H9 (cell line): ENCODE data around the gene RPS6KA6. TPM values are rescaled to one million over a fixed set of nuclear protein-coding genes. Genes with fewer than 3 reads are reported as not detected.

Experiments
- DNase-seq: peaks from one replicate; pipeline ENCODE4 v3.0.0-alpha.2; 2017
- H2AFZ ChIP-seq: one replicate; pipeline ENCODE4 v1.6.1; 2013; ENCODE audit warnings: mild to moderate bottlenecking, low read length, control low read depth, moderate library complexity
- H2AK5ac ChIP-seq: 2 replicates; pipeline ENCODE4 v1.6.1; 2013; ENCODE audit warnings: low read length, control low read depth, mixed read lengths; ENCODE audit not compliant: insufficient read length
- H2BK120ac ChIP-seq: one replicate; pipeline ENCODE4 v1.6.1; 2013; ENCODE audit warnings: low read depth, mild to moderate bottlenecking, low read length, control low read depth, inconsistent platforms; ENCODE audit not compliant: poor library complexity, severe bottlenecking
- H2BK12ac ChIP-seq: 2 replicates; pipeline ENCODE4 v1.6.1; 2013; ENCODE audit warnings: low read length, control low read depth, mixed read lengths, low read depth; ENCODE audit not compliant: insufficient read length
- H2BK15ac ChIP-seq: 2 replicates; pipeline ENCODE4 v1.6.1; 2013; ENCODE audit warnings: low read depth, low read length, control low read depth
- H2BK20ac ChIP-seq: one replicate; pipeline ENCODE4 v1.6.1; 2013; ENCODE audit warnings: low read depth, mild to moderate bottlenecking, low read length, control low read depth, inconsistent platforms; ENCODE audit not compliant: poor library complexity, severe bottlenecking
- H2BK5ac ChIP-seq: 2 replicates; pipeline ENCODE4 v1.6.1; 2013; ENCODE audit warnings: low read length, control low read depth, mixed read lengths; ENCODE audit not compliant: insufficient read length
- H3K14ac ChIP-seq: 2 replicates; pipeline ENCODE4 v1.6.1; 2013; ENCODE audit warnings: low read length, control low read depth; ENCODE audit not compliant: insufficient read depth
- H3K18ac ChIP-seq: 2 replicates; pipeline ENCODE4 v1.6.1; 2013; ENCODE audit warnings: low read depth, mild to moderate bottlenecking, mixed read lengths, low read length, control low read depth; ENCODE audit not compliant: insufficient read length
- H3K23ac ChIP-seq: 2 replicates; pipeline ENCODE4 v1.6.1; 2013; ENCODE audit warnings: low read length, control low read depth, mixed read lengths, low read depth; ENCODE audit not compliant: insufficient read length
- H3K23me2 ChIP-seq: 2 replicates; pipeline ENCODE4 v1.6.1; 2013; ENCODE audit warnings: low read depth, mild to moderate bottlenecking, mixed read lengths, low read length, control low read depth; ENCODE audit not compliant: insufficient read length, poor library complexity, severe bottlenecking
- H3K27ac ChIP-seq: 2 replicates; pipeline ENCODE4 v1.5.1; 2013; ENCODE audit warnings: low read length, control low read depth, mixed read lengths, low read depth; ENCODE audit not compliant: insufficient read length
- H3K27me3 ChIP-seq: 2 replicates; pipeline ENCODE4 v1.6.1; 2013; ENCODE audit warnings: low read length, control low read depth, inconsistent platforms; ENCODE audit not compliant: insufficient read depth
- H3K4ac ChIP-seq: 2 replicates; pipeline ENCODE4 v1.6.1; 2013; ENCODE audit warnings: low read depth, mild to moderate bottlenecking, control low read depth, inconsistent platforms, low read length, moderate library complexity
- H3K4me1 ChIP-seq: 2 replicates; pipeline ENCODE4 v1.6.1; 2013; ENCODE audit warnings: low read length, control low read depth, inconsistent platforms; ENCODE audit not compliant: insufficient read depth
- H3K4me2 ChIP-seq: 2 replicates; pipeline ENCODE4 v1.6.1; 2013; ENCODE audit warnings: low read length, control low read depth, mixed read lengths; ENCODE audit not compliant: insufficient read length, insufficient read depth
- H3K56ac ChIP-seq: 2 replicates; pipeline ENCODE4 v1.6.1; 2013; ENCODE audit warnings: low read depth, mild to moderate bottlenecking, mixed read lengths, low read length, control low read depth; ENCODE audit not compliant: insufficient read length
- H3K79me1 ChIP-seq: 2 replicates; pipeline ENCODE4 v1.6.1; 2013; ENCODE audit warnings: low read depth, mild to moderate bottlenecking, moderate library complexity, low read length, control low read depth, inconsistent platforms; ENCODE audit not compliant: insufficient read depth, poor library complexity, severe bottlenecking
- H3K79me2 ChIP-seq: 2 replicates; pipeline ENCODE4 v1.6.1; 2013; ENCODE audit warnings: low read length, control low read depth, inconsistent platforms; ENCODE audit not compliant: insufficient read depth
- H3K9ac ChIP-seq: 2 replicates; pipeline ENCODE4 v1.6.1; 2013; ENCODE audit warnings: low read length, control low read depth, mixed read lengths; ENCODE audit not compliant: insufficient read length; ENCODE audit errors: extremely low read depth
- H3K9me3 ChIP-seq: one replicate; pipeline ENCODE4 v1.6.1; 2013; ENCODE audit warnings: low read depth, low read length, inconsistent platforms; ENCODE audit not compliant: control insufficient read depth
- H3T11ph ChIP-seq: one replicate; pipeline ENCODE4 v1.6.1; 2013; ENCODE audit warnings: mild to moderate bottlenecking, low read length, control low read depth, inconsistent platforms
- H4K20me1 ChIP-seq: one replicate; pipeline ENCODE4 v1.6.1; 2013; ENCODE audit not compliant: control insufficient read depth, insufficient read length, insufficient read depth
- H4K5ac ChIP-seq: 2 replicates; pipeline ENCODE4 v1.6.1; 2013; ENCODE audit warnings: low read depth, mild to moderate bottlenecking, mixed read lengths, low read length, control low read depth; ENCODE audit not compliant: insufficient read length
- H4K8ac ChIP-seq: replicated peaks from 2 replicates; pipeline ENCODE4 v1.6.1; 2013; ENCODE audit warnings: low read length, control low read depth, mixed read lengths, low read depth; ENCODE audit not compliant: insufficient read length
- H4K91ac ChIP-seq: 2 replicates; pipeline ENCODE4 v1.6.1; 2013; ENCODE audit warnings: low read depth, mild to moderate bottlenecking, moderate library complexity, mixed read lengths, low read length, control low read depth; ENCODE audit not compliant: insufficient read length
- H3K27ac Mint-ChIP-seq, 3 experiments: 2 replicates in 2 of 3; 3 replicates in 1 of 3; pipeline ENCODE4 v1.8.0; 2020 to 2021; ENCODE audit warnings: mixed read lengths in 3 of 3, mild to moderate bottlenecking in 1 of 3, moderate library complexity in 1 of 3
- H3K27me3 Mint-ChIP-seq: 2 replicates; pipeline ENCODE4 v1.8.0; 2021; ENCODE audit warnings: low read depth, mild to moderate bottlenecking, moderate library complexity, mixed read lengths
- H3K36me3 Mint-ChIP-seq, 3 experiments: 2 replicates in 2 of 3; 3 replicates in 1 of 3; pipeline ENCODE4 v1.8.0; 2020 to 2021; ENCODE audit warnings: low read depth in 3 of 3, mixed read lengths in 3 of 3; ENCODE audit not compliant: insufficient read depth in 1 of 3
- H3K4me1 Mint-ChIP-seq, 2 experiments: 2 replicates each; pipeline ENCODE4 v1.8.0; 2020; ENCODE audit warnings: mixed read lengths in 2 of 2
- H3K4me3 Mint-ChIP-seq, 2 experiments: 2 replicates in 1 of 2; 3 replicates in 1 of 2; pipeline ENCODE4 v1.8.0; 2020 to 2021; ENCODE audit warnings: mild to moderate bottlenecking in 2 of 2, mixed read lengths in 2 of 2, moderate library complexity in 1 of 2
- H3K9me3 Mint-ChIP-seq, 2 experiments: 2 replicates in 1 of 2; 3 replicates in 1 of 2; pipeline ENCODE4 v1.8.0; 2020; ENCODE audit warnings: mild to moderate bottlenecking in 2 of 2, mixed read lengths in 2 of 2, moderate library complexity in 1 of 2
- WGBS: extraction: QIAGEN DNeasy Blood & Tissue Kit; methylation state at CpG from one replicate; pipeline ENCODE4 v1.1.7; 2013; ENCODE audit warnings: missing lambda C conversion rate, low lambda C conversion rate, mixed read lengths; ENCODE audit not compliant: insufficient read length; ENCODE audit errors: extremely low coverage; 5-methylcytosine and 5-hydroxymethylcytosine counted together
- total RNA-seq: library from RNA; stranded (reverse); gene quantifications from 2 replicates; pipeline ENCODE4 v1.2.1, GENCODE V29; 2021
- TF ChIP-seq, protein P1 (sequence below): fragments of 200-600 bp; sonication (generic); conservative IDR thresholded peaks from 3 replicates; pipeline ENCODE4 v1.8.0; 2021; ENCODE audit warnings: antibody characterized with exemption, mild to moderate bottlenecking

RPS6KA6 gene
- total RNA-seq, 1 experiment from 2014 or later = 12.1 TPM

DNA sequence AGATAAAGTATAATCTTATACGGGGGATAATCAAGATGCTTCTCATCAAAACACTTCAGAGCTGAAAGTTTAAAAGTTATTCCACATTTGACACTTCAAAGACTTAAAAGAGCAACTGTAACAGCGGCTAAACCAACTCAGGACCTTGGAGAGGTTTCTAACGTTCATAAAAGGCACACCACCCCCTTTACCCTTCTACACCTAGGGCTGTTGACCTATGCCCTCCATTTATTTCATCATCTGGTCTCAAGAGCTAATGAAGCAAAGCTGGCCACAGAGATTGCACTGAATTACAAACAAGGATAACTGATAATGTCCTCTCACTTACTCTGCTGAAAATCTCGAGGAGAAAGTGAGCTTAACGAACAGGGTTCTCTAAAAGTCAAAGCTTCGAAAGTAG is 1.1 kb upstream of the RPS6KA6 start:
- no peaks in the 10 kb centered on the region for H4K20me1 ChIP-seq
- peaks cover 6% of the 10 kb centered on the region for H3K23me2 ChIP-seq
- Mint-ChIP-seq H3K4me1 (peaks cover 0 to 9% of the 10 kb centered on the region in 2 experiments; a peak in 2 of 4 replicates), H3K27me3 (no peaks in the 10 kb centered on the region; the same call in 1 of the 2 replicates), H3K27ac (peak overlapping the region in 1 of 3 experiments; percentile 71; a peak in 1 of 7 replicates), H3K36me3 (peaks cover 3 to 6% (median 4%) of the 10 kb centered on the region in 3 experiments; a peak in 4 of 7 replicates), H3K4me3 (no peak overlapping the region; a peak in 1 of 5 replicates), H3K9me3 (peaks cover 51 to 55% of the 10 kb centered on the region in 2 experiments)
- no peak overlapping the region for H3K23ac ChIP-seq
- H3K9me3 ChIP-seq = peaks cover 5% of the 10 kb centered on the region
- TF ChIP-seq, protein P1, sequence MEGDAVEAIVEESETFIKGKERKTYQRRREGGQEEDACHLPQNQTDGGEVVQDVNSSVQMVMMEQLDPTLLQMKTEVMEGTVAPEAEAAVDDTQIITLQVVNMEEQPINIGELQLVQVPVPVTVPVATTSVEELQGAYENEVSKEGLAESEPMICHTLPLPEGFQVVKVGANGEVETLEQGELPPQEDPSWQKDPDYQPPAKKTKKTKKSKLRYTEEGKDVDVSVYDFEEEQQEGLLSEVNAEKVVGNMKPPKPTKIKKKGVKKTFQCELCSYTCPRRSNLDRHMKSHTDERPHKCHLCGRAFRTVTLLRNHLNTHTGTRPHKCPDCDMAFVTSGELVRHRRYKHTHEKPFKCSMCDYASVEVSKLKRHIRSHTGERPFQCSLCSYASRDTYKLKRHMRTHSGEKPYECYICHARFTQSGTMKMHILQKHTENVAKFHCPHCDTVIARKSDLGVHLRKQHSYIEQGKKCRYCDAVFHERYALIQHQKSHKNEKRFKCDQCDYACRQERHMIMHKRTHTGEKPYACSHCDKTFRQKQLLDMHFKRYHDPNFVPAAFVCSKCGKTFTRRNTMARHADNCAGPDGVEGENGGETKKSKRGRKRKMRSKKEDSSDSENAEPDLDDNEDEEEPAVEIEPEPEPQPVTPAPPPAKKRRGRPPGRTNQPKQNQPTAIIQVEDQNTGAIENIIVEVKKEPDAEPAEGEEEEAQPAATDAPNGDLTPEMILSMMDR = no peak
- no peaks in the 10 kb centered on the region for H3K27me3 ChIP-seq
- H2BK20ac ChIP-seq = no peak overlapping the region
- no peak overlapping the region for H2BK12ac ChIP-seq
- no peak for DNase-seq
- H2AK5ac ChIP-seq = no peak overlapping the region
- H3K18ac ChIP-seq = no peak overlapping the region
- H4K91ac ChIP-seq = no peak overlapping the region
- H3K4me2 ChIP-seq = no peak overlapping the region
- no peak overlapping the region for H4K8ac ChIP-seq
- H3K9ac ChIP-seq = no peak overlapping the region
- H3T11ph ChIP-seq = no peak overlapping the region
- H3K4ac ChIP-seq = no peak overlapping the region
- H3K27ac ChIP-seq = no peak overlapping the region
- H2BK15ac ChIP-seq = no peak overlapping the region
- H3K4me1 ChIP-seq = no peaks in the 10 kb centered on the region
- H2BK5ac ChIP-seq = no peak overlapping the region
- H4K5ac ChIP-seq = no peak overlapping the region
- H2AFZ ChIP-seq = no peak overlapping the region
- no CpG with 5 or more reads among the region's 6 CpGs for WGBS
- H2BK120ac ChIP-seq = no peak overlapping the region
- H3K56ac ChIP-seq = no peak overlapping the region
- H3K14ac ChIP-seq = no peak overlapping the region
- H3K79me2 ChIP-seq = no peaks in the 10 kb centered on the region
- peaks cover 2% of the 10 kb centered on the region for H3K79me1 ChIP-seq
